Naive thymus-derived CD4-positive, alpha-beta T cell (primary cell): ENCODE measurements around the gene HSD11B1. TPM values are rescaled to one million over a fixed set of nuclear protein-coding genes. Genes with fewer than 3 reads are reported as not detected.

ENCODE experiments used
- ATAC-seq: fragments of 150-1000 bp; cut with Tn5 transposase; 2 replicates; pipeline ENCODE4 v1.10.0; 2021; ENCODE audit warnings: mild to moderate bottlenecking, moderate library complexity
- CTCF ChIA-PET: fragments of 350-600 bp; sonication (Branson Sonifier 250); formaldehyde crosslinking; loops from one replicate; lab custom pipeline; 2021; ENCODE audit warnings: antibody characterized with exemption; lab: Charles Lee
- POLR2A ChIA-PET: fragments of 350-600 bp; sonication (Branson Sonifier 250); formaldehyde crosslinking; loops from one replicate; lab custom pipeline; 2021; ENCODE audit warnings: antibody characterized with exemption, inconsistent platforms; lab: Charles Lee
- DNase-seq, 9 donors: peaks; one replicate each; pipeline versions ENCODE4 v3.0.0 to v3.0.0-alpha.2; 2020 to 2022; ENCODE audit warnings: mixed read lengths in 1 of 9
- H3K27ac ChIP-seq: one replicate; pipeline ENCODE4 v1.7.0; 2013; ENCODE audit warnings: mild to moderate bottlenecking, low read depth, low read length, moderate library complexity
- H3K27me3 ChIP-seq, 2 donors: one replicate each; pipeline ENCODE4 v1.7.0; 2013; ENCODE audit warnings: low read length in 2 of 2, mild to moderate bottlenecking in 2 of 2, moderate library complexity in 2 of 2; ENCODE audit not compliant: control insufficient read depth in 2 of 2, insufficient read depth in 2 of 2
- H3K36me3 ChIP-seq, 3 experiments: 1 replicate in 2 of 3; 2 replicates in 1 of 3; pipeline ENCODE4 v1.7.0; 2013; ENCODE audit warnings: low read length in 3 of 3, mild to moderate bottlenecking in 3 of 3, moderate library complexity in 1 of 3; ENCODE audit not compliant: insufficient read depth in 3 of 3, control insufficient read depth in 2 of 3
- H3K4me1 ChIP-seq, 2 donors: one replicate each; pipeline ENCODE4 v1.7.0; 2013; ENCODE audit warnings: low read length in 2 of 2, mild to moderate bottlenecking in 2 of 2, moderate library complexity in 1 of 2; ENCODE audit not compliant: control insufficient read depth in 2 of 2, insufficient read depth in 2 of 2
- H3K4me3 ChIP-seq: 2 replicates; pipeline ENCODE4 v1.7.0; 2013; ENCODE audit warnings: mild to moderate bottlenecking, low read length
- H3K9me3 ChIP-seq, 3 experiments: 1 replicate in 2 of 3; 2 replicates in 1 of 3; pipeline ENCODE4 v1.7.0; 2013; ENCODE audit warnings: low read length in 3 of 3; ENCODE audit not compliant: control insufficient read depth in 2 of 3
- H3K27ac Mint-ChIP-seq, 9 donors: one replicate each; pipeline ENCODE4 v1.8.0; 2020 to 2022; ENCODE audit warnings: mixed read lengths in 9 of 9, mild to moderate bottlenecking in 8 of 9, moderate library complexity in 5 of 9, inconsistent platforms in 2 of 9
- H3K27me3 Mint-ChIP-seq, 5 donors: one replicate each; pipeline ENCODE4 v1.8.0; 2021 to 2022; ENCODE audit warnings: mixed read lengths in 5 of 5, mild to moderate bottlenecking in 1 of 5
- H3K36me3 Mint-ChIP-seq, 5 donors: one replicate each; pipeline ENCODE4 v1.8.0; 2020 to 2022; ENCODE audit warnings: mixed read lengths in 5 of 5, mild to moderate bottlenecking in 3 of 5, inconsistent platforms in 1 of 5
- H3K4me1 Mint-ChIP-seq, 7 donors: one replicate each; pipeline ENCODE4 v1.8.0; 2020 to 2022; ENCODE audit warnings: mixed read lengths in 7 of 7, mild to moderate bottlenecking in 3 of 7, inconsistent platforms in 1 of 7
- H3K4me3 Mint-ChIP-seq, 10 donors: one replicate each; pipeline ENCODE4 v1.8.0; 2020 to 2022; ENCODE audit warnings: mild to moderate bottlenecking in 10 of 10, mixed read lengths in 10 of 10, moderate library complexity in 6 of 10, inconsistent platforms in 2 of 10
- H3K9me3 Mint-ChIP-seq, 11 donors: one replicate each; pipeline ENCODE4 v1.8.0; 2020 to 2022; ENCODE audit warnings: mixed read lengths in 11 of 11, mild to moderate bottlenecking in 4 of 11, inconsistent platforms in 1 of 11, moderate library complexity in 1 of 11
- intact Hi-C, 2 donors: fragments of 100-400 bp; cut with micrococcal nuclease; formaldehyde crosslinking; loops; one replicate each; pipeline ENCODE4 v1.15.1; 2023
- polyA plus RNA-seq, 2 donors: library from polyadenylated mRNA; unstranded; fragments of 300-500 nt; fragmentation: Illumina TruSeq; gene quantifications; one replicate each; pipeline ENCODE4 v1.2.3, GENCODE V29; 2021
- total RNA-seq, 6 experiments: library from RNA in 5 of 6; stranded (reverse) in 5 of 6; gene quantifications; 1 replicate in 5 of 6; 2 replicates in 1 of 6; pipeline ENCODE4 v1.2.3 and lab custom pipeline; 2021 to 2026

The HSD11B1 gene
- total and polyA plus RNA-seq, 7 experiments from 2014 or later = 0.18 to 3.6 (median 0.50) TPM; not detected in 3

- intact Hi-C loops = loop anchor here in 1 of 2 donors (2.0 kb wide), 1 partner anchor 14 kb away; no protein-coding TSS in a partner anchor
- Histone ChIP-seq H3K4me3 (no peak overlapping the region), H3K9me3 (no peaks in the 10 kb centered on the region), H3K4me1 (peaks cover 15 to 39% of the 10 kb centered on the region in 2 donors), H3K27ac (no peak overlapping the region), H3K27me3 (no peaks in the 10 kb centered on the region), H3K36me3 (no peaks in the 10 kb centered on the region)
- Mint-ChIP-seq H3K36me3 (peaks cover 0 to 3% (median 0%) of the 10 kb centered on the region in 5 donors), H3K4me3 (peak overlapping the region; percentile 52 to 91 (median 72)), H3K4me1 (peaks cover 25 to 57% (median 42%) of the 10 kb centered on the region in 7 donors), H3K27ac (peak overlapping the region in 8 of 9 donors; percentile 2 to 79 (median 60)), H3K27me3 (peaks cover 0 to 11% (median 3%) of the 10 kb centered on the region in 5 donors), H3K9me3 (peaks cover 0 to 1% (median 0%) of the 10 kb centered on the region in 11 donors)
- ChIA-PET CTCF (interaction anchor here (1.0 to 5.0 kb wide), 3 partner anchors 33 to 81 kb away, joined by 3 to 15 read pairs (median 3); no protein-coding TSS in a partner anchor), POLR2A (interaction anchor here (0.7 to 1.1 kb wide), 3 partner anchors 16 to 82 kb away, joined by 3 to 4 read pairs (median 3); no protein-coding TSS in a partner anchor)
- DNase-seq (no peak), ATAC-seq (no peak)
These were observed 18.3 kb upstream of the HSD11B1 start for GRCh38 chr1:209686322-209686721.

- H3K9me3 ChIP-seq = no peaks in the 10 kb centered on the region
- no peak for ATAC-seq
- ChIA-PET POLR2A (no interaction called here), CTCF (interaction anchor here (1.5 to 5.0 kb wide), 5 partner anchors 8 to 119 kb away, joined by 4 to 15 read pairs (median 6); no protein-coding TSS in a partner anchor)
- Mint-ChIP-seq H3K27ac (no peak overlapping the region), H3K36me3 (peaks cover 0 to 3% (median 0%) of the 10 kb centered on the region in 5 donors), H3K4me3 (peak overlapping the region in 3 of 10 donors; percentile 2 to 32 (median 26)), H3K9me3 (no peaks in the 10 kb centered on the region), H3K27me3 (no peaks in the 10 kb centered on the region), H3K4me1 (peaks cover 31 to 65% (median 55%) of the 10 kb centered on the region in 7 donors)
- peaks cover 15 to 48% of the 10 kb centered on the region in 2 donors for H3K4me1 ChIP-seq
- no peak overlapping the region for H3K27ac ChIP-seq
- H3K4me3 ChIP-seq = no peak overlapping the region
- intact Hi-C loops = no loop called here
- H3K27me3 ChIP-seq = no peaks in the 10 kb centered on the region
- H3K36me3 ChIP-seq = no peaks in the 10 kb centered on the region
- no peak for DNase-seq
These were observed 15.9 kb upstream of the HSD11B1 start for GRCh38 chr1:209688746-209689234.

GRCh38 chr1:209689477-209689876 lies 15.2 kb upstream of the HSD11B1 start:
- Mint-ChIP-seq H3K27me3 (no peaks in the 10 kb centered on the region), H3K27ac (no peak overlapping the region), H3K36me3 (peaks cover 0 to 3% (median 0%) of the 10 kb centered on the region in 5 donors), H3K4me3 (peak overlapping the region in 1 of 10 donors; percentile 3), H3K9me3 (no peaks in the 10 kb centered on the region), H3K4me1 (peaks cover 31 to 64% (median 56%) of the 10 kb centered on the region in 7 donors)
- no peak for DNase-seq
- no peaks in the 10 kb centered on the region for H3K27me3 ChIP-seq
- H3K27ac ChIP-seq = no peak overlapping the region
- ChIA-PET CTCF (interaction anchor here (0.8 to 5.0 kb wide), 3 partner anchors 59 to 113 kb away, joined by 3 to 15 read pairs (median 6); no protein-coding TSS in a partner anchor), POLR2A (interaction anchor here (1.5 kb wide), 1 partner anchor 80 kb away, joined by 4 read pairs; no protein-coding TSS in a partner anchor)
- H3K4me3 ChIP-seq = no peak overlapping the region
- H3K4me1 ChIP-seq = peaks cover 15 to 48% of the 10 kb centered on the region in 2 donors
- no peaks in the 10 kb centered on the region for H3K9me3 ChIP-seq
- no peaks in the 10 kb centered on the region for H3K36me3 ChIP-seq
- intact Hi-C loops = no loop called here
- no peak for ATAC-seq

- H3K36me3 ChIP-seq = no peaks in the 10 kb centered on the region
- Mint-ChIP-seq H3K9me3 (no peaks in the 10 kb centered on the region), H3K36me3 (peaks cover 0 to 4% (median 0%) of the 10 kb centered on the region in 5 donors), H3K4me3 (no peak overlapping the region), H3K4me1 (peaks cover 21 to 53% (median 40%) of the 10 kb centered on the region in 7 donors), H3K27ac (peak overlapping the region in 2 of 9 donors; percentile 14), H3K27me3 (no peaks in the 10 kb centered on the region)
- H3K9me3 ChIP-seq = no peaks in the 10 kb centered on the region
- H3K4me1 ChIP-seq = peaks cover 3 to 34% of the 10 kb centered on the region in 2 donors
- ChIA-PET CTCF (interaction anchor here (0.9 to 5.0 kb wide), 12 partner anchors 9 to 123 kb away, joined by 3 to 36 read pairs (median 6); no protein-coding TSS in a partner anchor), POLR2A (no interaction called here)
- intact Hi-C loops = loop anchor here (5.0 kb wide), 2 partner anchors 136 to 489 kb away; partner anchors contain the start of gene UTP25 (in 1 of the 2)
- no peaks in the 10 kb centered on the region for H3K27me3 ChIP-seq
- DNase-seq (no peak), ATAC-seq (no peak)
- no peak overlapping the region for H3K4me3 ChIP-seq
- no peak overlapping the region for H3K27ac ChIP-seq
These were observed 13.4 kb upstream of the HSD11B1 start for GRCh38 chr1:209691237-209691636.

GRCh38 chr1:209692296-209692695 lies 12.3 kb upstream of the HSD11B1 start:
- peak overlapping the region in 3 of 9 donors; percentile 4 to 54 (median 14) for H3K27ac Mint-ChIP-seq
- intact Hi-C loops = loop anchor here (2.0 to 5.0 kb wide), 6 partner anchors 17 to 490 kb away; partner anchors contain the start of genes UTP25 (in 2 of the 2) and G0S2 (in 1 of the 2)
- H3K4me3 ChIP-seq = no peak overlapping the region
- no peak overlapping the region for H3K27ac ChIP-seq
- H3K36me3 ChIP-seq = no peaks in the 10 kb centered on the region
- H3K27me3 ChIP-seq = no peaks in the 10 kb centered on the region
- no peak overlapping the region for H3K4me3 Mint-ChIP-seq
- no peaks in the 10 kb centered on the region for H3K27me3 Mint-ChIP-seq
- peaks cover 16 to 52% (median 37%) of the 10 kb centered on the region in 7 donors for H3K4me1 Mint-ChIP-seq
- peaks cover 0 to 23% of the 10 kb centered on the region in 2 donors for H3K4me1 ChIP-seq
- ATAC-seq (no peak), DNase-seq (no peak)
- peaks cover 0 to 7% (median 0%) of the 10 kb centered on the region in 5 donors for H3K36me3 Mint-ChIP-seq
- CTCF ChIA-PET = interaction anchor here (0.5 to 4.6 kb wide), 16 partner anchors 8 to 1446 kb away, joined by 3 to 36 read pairs (median 4); no protein-coding TSS in a partner anchor
- H3K9me3 Mint-ChIP-seq = no peaks in the 10 kb centered on the region
- no peaks in the 10 kb centered on the region for H3K9me3 ChIP-seq
- POLR2A ChIA-PET = no interaction called here

GRCh38 chr1:209692745-209693504 lies 11.7 kb upstream of the HSD11B1 start:
- Mint-ChIP-seq H3K4me1 (peaks cover 16 to 48% (median 30%) of the 10 kb centered on the region in 7 donors), H3K27me3 (no peaks in the 10 kb centered on the region), H3K9me3 (no peaks in the 10 kb centered on the region), H3K36me3 (peaks cover 0 to 8% (median 0%) of the 10 kb centered on the region in 5 donors), H3K4me3 (no peak overlapping the region), H3K27ac (peak overlapping the region in 5 of 9 donors; percentile 14 to 74 (median 37))
- no peaks in the 10 kb centered on the region for H3K27me3 ChIP-seq
- no peak overlapping the region for H3K27ac ChIP-seq
- no peak overlapping the region for H3K4me3 ChIP-seq
- CTCF ChIA-PET = interaction anchor here (0.6 to 4.6 kb wide), 20 partner anchors 10 to 125 kb away, joined by 3 to 36 read pairs (median 4); no protein-coding TSS in a partner anchor
- no peaks in the 10 kb centered on the region for H3K36me3 ChIP-seq
- peak; percentile 75 for ATAC-seq
- H3K4me1 ChIP-seq = peaks cover 0 to 19% of the 10 kb centered on the region in 2 donors
- DNase-seq = peak; percentile 36 to 66 (median 57)
- H3K9me3 ChIP-seq = no peaks in the 10 kb centered on the region
- intact Hi-C loops = loop anchor here (1.0 to 5.0 kb wide), 12 partner anchors 18 to 491 kb away; partner anchors contain the start of genes UTP25 (in 2 of the 2) and G0S2 (in 1 of the 2)
- POLR2A ChIA-PET = interaction anchor here (0.9 to 1.0 kb wide), 3 partner anchors 77 to 92 kb away, joined by 3 to 4 read pairs (median 3); partner anchors contain the start of gene C1orf74
